ENCODE measurements around the gene PRKCA. TPM values are rescaled to one million over a fixed set of nuclear protein-coding genes. Genes with fewer than 3 reads are reported as not detected.

The PRKCA gene
- total RNA-seq, 3 donors from 2014 or later = 42.3 to 77.7 (median 56.3) TPM

DNA sequence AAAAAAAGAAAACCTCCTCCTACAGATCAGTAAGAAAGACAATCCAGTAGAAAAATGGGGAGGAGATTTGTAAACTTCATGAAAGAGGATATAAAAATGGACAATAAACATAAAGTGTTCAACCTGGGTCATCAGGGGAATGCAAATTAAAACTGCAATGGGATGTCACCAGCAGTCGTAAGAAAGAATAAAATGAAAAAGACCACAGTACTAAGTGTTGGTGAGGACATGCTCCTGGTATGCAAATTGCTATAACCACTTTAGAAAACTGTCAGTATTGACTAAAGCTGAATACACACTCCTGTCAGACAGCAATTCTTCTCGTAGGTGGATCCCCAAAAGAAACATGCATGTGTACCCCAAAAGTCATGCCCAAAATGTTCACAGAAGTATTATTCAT is 267.2 kb downstream of the PRKCA start:
- Histone ChIP-seq H3K4me3 (no peak overlapping the region), H3K4me1 (ENCODE audit: low read depth) (no peaks in the 10 kb centered on the region), H3K9me3 (no peaks in the 10 kb centered on the region), H3K36me3 (ENCODE audit: low read depth) (no peaks in the 10 kb centered on the region)
- ATAC-seq (no peak), DNase-seq (no peak)
- TF ChIP-seq CTCF (IDR thresholded peaks at IDR 0.05) = no peak
- intact Hi-C loops (cut with DNase I, micrococcal nuclease) = loop anchor here in 1 of 2 donors (10.0 kb wide), 1 partner anchor 315 kb away; no protein-coding TSS in a partner anchor

DNA sequence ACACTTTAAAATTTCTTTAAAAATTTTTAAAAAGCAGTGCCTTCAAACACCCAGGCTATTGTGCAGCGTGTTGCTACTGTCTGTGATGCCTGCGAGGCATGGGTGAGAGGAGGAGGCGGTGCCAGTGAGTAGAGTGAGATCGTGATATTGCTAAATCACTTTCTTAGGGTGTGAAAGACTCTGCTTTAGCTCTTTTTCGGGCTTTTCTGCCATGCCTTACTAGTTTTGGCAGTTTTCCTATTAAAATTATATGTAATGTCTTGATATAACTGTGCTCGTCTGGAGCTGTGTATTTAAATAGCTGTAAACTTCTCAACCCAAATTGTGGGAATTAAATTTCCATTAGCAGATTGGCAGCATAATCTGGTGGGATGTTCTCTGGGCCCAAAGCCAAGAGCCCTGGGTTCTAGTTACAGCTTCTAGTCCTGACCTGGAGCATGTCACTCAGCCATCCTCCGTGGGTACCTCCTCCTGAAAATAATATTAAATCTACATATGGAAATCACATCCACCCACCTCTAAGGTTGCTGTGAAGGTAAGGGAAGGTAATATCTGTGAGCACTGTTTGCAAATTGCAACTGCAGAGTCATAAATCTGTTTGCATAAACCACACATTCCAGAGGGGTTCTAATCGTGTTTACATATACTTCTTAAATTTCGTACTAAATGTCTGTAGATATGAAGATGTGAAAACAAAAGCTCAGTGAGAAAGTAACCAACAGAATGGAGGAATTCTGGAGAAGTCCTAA is 268.2 kb downstream of the PRKCA start:
- no peaks in the 10 kb centered on the region for H3K9me3 ChIP-seq
- no peaks in the 10 kb centered on the region for H3K36me3 ChIP-seq (ENCODE audit: low read depth)
- no peaks in the 10 kb centered on the region for H3K4me1 ChIP-seq (ENCODE audit: low read depth)
- H3K4me3 ChIP-seq = no peak overlapping the region
- no peak for ATAC-seq
- no peak for TF ChIP-seq CTCF (IDR thresholded peaks at IDR 0.05)
- intact Hi-C loops (cut with DNase I, micrococcal nuclease) = no loop called here
- no peak for DNase-seq

GRCh38 chr17:66571745-66572144 is 269.3 kb downstream of the PRKCA start:
- no peak for TF ChIP-seq CTCF (IDR thresholded peaks at IDR 0.05)
- Histone ChIP-seq H3K36me3 (ENCODE audit: low read depth) (no peaks in the 10 kb centered on the region), H3K9me3 (no peaks in the 10 kb centered on the region), H3K4me3 (no peak overlapping the region), H3K4me1 (ENCODE audit: low read depth) (no peaks in the 10 kb centered on the region)
- DNase-seq = no peak
- ATAC-seq = no peak
- intact Hi-C loops (cut with DNase I, micrococcal nuclease) = no loop called here

DNA sequence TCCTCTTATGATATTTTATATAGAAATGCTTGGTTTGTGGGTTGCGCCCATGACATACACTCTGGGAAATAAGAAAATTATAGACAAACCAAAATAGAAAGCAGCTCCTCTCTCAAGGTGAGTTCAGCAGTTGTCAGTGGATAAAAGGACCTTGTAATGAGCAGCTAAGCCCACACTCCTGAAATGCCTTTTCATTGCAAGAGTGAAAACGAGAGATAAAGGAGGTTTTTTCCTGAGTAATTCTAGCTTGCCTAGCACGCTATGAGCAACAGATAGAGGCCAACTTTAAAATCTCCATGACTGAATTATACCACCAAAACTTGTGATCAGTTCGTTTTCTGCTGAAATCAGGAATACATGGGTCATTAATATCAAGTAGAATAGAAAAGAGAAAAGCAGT is 270.7 kb downstream of the PRKCA start:
- intact Hi-C loops (cut with DNase I, micrococcal nuclease) = no loop called here
- TF ChIP-seq CTCF (IDR thresholded peaks at IDR 0.05) = no peak
- H3K9me3 ChIP-seq = no peaks in the 10 kb centered on the region
- ATAC-seq = no peak
- no peaks in the 10 kb centered on the region for H3K36me3 ChIP-seq (ENCODE audit: low read depth)
- DNase-seq = no peak
- H3K4me1 ChIP-seq (ENCODE audit: low read depth) = no peaks in the 10 kb centered on the region
- H3K4me3 ChIP-seq = no peak overlapping the region

- Histone ChIP-seq H3K9me3 (no peaks in the 10 kb centered on the region), H3K4me3 (no peak overlapping the region), H3K4me1 (ENCODE audit: low read depth) (no peaks in the 10 kb centered on the region), H3K36me3 (ENCODE audit: low read depth) (no peaks in the 10 kb centered on the region)
- no peak for TF ChIP-seq CTCF (IDR thresholded peaks at IDR 0.05)
- no peak for DNase-seq
- ATAC-seq = no peak
- intact Hi-C loops (cut with DNase I, micrococcal nuclease) = no loop called here
Observed at GRCh38 chr17:66574123-66574522, 271.7 kb downstream of the PRKCA start.
